ENCODE measurements around the gene UVSSA.

Gene UVSSA

DNA sequence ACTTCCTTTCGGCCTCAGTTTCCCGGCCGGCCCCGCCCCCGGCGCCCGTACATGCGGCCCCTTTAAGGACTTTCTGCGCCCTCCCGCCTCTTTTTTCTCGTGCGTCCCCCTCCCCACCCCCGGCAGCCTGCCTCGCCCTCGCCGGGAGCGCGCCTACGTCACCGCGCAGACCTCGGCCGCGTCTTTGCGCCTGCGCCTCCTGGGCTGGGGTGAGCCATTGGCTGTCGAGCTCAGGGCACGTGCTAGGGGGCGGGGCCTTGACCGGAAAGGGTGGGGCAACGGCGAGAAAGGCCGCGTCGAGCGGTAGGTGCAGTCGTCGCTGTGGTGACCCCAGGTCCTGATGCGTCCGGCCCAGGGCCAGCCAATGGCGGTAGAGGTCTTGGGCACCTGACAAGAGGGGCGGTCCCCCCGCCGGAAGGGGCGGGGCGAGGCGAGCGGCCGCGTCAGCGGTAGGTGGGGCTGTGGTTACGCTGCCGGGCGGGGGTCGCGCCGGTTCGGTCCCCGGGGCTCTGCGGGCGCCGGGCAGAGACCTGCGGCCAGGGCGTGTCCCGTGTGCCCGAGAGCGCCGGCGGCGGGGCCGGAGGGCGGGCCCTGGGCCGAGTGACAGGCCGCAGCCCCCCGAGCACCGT is at the start of gene UVSSA:
UVSSA (plus strand) TSS at position 428 of the 629 bp plus-strand sequence. CDS start 884 bp downstream, outside the sequence.
- peak; percentile 99 for DNase-seq (ENCODE audit: low spot score)

- no peak for DNase-seq (ENCODE audit: low spot score)
These were observed 49.3 kb upstream of the UVSSA start for GRCh38 chr4:1297456-1298325.

GRCh38 chr4:1298461-1298860 is 48.5 kb upstream of the UVSSA start:
- DNase-seq (ENCODE audit: low spot score), result no peak

- no peak for DNase-seq (ENCODE audit: low spot score)
These were observed 47.6 kb upstream of the UVSSA start for GRCh38 chr4:1299301-1299860.

- DNase-seq (ENCODE audit: low spot score), result no peak
These were observed 46.2 kb upstream of the UVSSA start for GRCh38 chr4:1300466-1301455.

- no peak for DNase-seq (ENCODE audit: low spot score)
These were observed 44.8 kb upstream of the UVSSA start for GRCh38 chr4:1302159-1302558.

GRCh38 chr4:1305261-1305711 is 41.7 kb upstream of the UVSSA start:
- DNase-seq (ENCODE audit: low spot score), result no peak

DNA sequence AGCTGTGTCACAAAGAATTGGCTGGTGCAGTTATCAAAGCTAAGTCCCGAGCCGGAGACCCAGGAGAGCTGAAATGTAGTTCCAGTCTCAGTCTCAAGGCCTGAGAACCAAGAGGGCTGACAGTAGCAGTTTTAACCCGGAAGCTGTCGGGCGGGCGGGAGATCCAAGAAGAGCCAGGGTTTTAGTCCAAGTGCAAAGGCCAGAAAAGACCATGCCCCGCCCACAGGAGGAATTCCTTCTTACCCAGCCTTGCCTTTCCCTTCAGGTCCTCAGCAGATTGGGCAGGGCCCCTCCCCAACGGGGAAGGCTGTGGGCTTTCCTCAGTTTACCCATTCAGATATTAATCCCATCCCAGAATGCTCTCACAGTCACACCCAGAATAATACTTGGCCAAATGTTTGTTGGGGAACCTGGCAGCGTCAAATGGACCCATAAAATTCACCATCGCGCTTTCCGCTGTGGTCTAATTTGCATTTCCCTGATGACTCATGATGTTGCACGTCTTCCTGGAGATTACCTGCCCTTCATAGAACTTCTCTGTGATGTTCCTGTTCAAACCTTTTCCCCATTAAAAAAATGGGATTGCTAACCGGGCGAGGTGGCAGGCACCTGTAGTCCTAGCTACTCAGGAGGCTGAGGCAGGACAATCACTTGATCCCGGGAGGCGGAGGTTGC is 41.1 kb upstream of the UVSSA start:
- no peak for DNase-seq (ENCODE audit: low spot score)

- DNase-seq (ENCODE audit: low spot score), result no peak
These were observed 38.9 kb upstream of the UVSSA start for GRCh38 chr4:1307951-1308735.

GRCh38 chr4:1309261-1310010 is 37.6 kb upstream of the UVSSA start:
- no peak for DNase-seq (ENCODE audit: low spot score)

GRCh38 chr4:1310031-1310795 is 36.8 kb upstream of the UVSSA start:
- no peak for DNase-seq (ENCODE audit: low spot score)

DNA sequence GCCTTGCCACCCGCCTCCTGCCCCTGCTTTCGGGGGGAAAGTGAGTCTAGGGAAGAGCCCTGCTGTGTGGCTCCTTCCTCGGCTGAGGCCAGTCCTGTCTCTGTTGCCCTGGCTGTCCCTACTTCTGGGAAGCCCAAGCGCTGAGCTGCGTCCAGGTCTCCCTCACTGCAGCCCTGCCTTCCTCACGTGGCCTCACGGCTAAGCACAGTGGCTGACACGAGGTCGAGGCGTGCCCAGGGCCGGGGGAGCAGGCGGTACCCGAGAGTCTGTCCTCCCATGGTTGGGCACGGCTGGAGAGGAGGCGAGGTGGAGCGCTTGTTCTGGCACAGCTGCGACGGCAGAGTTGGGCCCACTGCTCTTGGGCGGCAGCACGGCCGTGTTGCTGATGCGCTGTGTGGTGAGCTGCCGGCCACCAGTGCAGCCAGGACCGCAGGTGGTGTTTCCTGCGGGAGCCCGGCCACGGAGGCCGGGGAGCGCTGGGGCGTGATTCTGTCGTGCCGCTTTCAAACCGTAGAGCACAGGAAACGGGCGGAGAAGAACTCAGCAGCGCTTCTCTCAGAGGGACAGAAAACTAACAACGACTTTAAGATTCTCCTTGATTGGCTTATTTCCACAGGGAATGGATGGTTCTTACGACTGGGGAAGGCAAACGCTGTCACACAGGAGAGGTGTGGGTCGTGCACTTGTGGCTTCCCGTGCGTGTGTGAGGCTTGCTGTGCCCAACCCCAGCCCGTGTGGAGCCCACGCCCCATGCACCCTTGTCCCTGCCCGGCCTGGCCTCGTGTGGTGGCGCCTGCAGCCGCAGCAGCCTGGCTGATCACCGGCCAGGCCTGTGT is 36.0 kb upstream of the UVSSA start:
- DNase-seq (ENCODE audit: low spot score), result no peak

DNA sequence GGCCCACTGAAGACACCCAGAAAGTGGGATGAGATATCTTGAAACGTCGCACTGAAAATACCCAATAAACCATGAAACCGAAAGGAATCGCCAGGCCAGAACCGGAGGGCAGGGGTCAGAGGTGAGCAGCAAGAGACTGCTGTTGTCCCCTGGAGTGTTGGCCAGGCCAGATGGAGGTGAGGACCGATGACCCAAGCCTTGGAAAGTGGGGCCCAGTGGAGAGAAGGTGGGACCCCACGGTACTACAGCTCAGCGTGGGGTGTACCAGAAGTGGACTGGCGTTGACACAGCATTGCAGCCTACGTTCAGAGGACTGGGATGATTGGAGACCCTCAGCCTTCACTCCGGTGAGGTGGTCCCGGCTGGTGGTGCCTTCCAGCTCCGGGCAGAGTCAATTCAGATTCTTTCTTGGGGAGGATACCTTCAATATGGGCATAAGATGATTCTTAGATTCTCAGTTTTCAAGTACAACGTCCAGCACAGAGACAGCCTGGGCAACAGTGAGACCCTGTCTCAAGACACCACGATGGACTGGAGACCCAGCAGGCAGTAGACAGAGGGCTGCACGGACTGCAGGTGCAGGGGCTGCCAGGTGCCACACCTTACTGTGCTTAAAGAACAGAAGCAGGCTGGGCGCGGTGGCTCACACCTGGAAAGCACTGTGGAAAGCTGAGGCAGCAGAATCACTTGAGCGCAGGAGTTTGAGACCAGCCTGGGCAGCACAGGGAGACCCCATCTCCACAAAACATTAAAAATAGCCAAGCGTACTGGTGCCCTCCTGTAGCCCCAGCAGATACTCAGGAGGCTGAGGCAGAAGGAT is 34.0 kb upstream of the UVSSA start:
- no peak for DNase-seq (ENCODE audit: low spot score)

- DNase-seq (ENCODE audit: low spot score), result no peak
These were observed 31.7 kb upstream of the UVSSA start for GRCh38 chr4:1315306-1315705.

DNA sequence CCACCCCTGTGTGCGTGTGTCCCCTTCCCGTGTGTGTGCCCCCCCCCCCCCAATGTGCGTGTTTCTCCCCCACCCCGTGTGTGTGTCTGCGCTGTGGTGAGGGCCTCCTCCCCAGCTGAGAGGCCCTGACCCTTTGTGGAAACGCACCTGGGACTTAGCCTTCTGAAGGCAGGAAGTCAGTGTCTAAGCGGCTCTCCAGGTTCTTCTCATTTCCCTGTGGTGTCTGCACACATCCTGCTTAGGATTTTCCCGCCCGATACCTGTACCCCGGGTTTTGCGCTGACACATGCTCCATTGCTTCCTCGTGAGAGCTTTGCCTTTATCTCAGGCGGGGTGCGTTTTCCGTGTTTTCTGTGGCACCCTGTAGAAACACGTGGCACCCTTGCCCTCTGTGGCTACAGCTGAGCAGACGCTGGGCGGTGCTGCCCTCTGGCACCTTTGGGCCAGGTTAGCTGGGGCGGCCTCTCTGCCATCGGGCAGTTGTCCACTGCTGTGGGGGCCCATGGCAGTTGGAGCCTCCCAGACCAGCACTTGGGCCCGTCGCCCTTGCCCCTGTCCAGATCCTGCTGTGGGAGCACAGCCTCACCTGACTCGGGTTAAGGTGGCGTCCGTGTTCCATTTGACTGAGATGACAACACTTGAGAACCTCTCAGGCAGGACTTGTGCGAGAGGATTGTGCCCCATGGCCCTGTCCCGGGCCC is 31.0 kb upstream of the UVSSA start:
- DNase-seq (ENCODE audit: low spot score), result no peak

DNA sequence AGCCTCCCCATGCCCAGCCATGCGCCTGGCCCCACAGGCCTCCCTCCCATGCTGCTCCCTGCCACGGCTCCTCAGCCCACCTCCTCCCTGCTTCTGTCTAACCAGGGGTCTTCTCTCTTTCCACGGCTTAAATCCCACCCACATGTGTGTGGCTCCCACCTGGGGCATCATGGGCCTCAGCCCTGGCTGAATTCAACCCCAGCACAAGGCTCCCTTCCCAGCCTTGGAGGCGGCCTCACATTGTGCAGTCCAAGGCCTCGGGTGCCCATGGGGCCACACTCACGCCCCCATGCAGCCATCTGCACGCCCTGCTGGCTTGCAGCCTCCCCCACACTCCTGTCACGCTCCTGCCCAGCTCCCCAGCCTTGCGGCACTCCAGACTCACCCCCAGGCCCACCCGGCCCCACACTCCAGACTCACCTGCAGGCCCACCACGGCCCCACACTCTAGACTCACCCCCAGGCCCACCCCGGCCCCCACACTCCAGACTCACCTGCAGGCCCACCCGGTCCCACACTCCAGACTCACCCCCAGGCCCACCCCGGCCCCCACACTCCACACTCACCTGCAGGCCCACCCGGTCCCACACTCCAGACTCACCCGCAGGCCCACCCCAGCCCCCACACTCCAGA is 30.4 kb upstream of the UVSSA start:
- no peak for DNase-seq (ENCODE audit: low spot score)

All from hematopoietic multipotent progenitor cell treated with erythropoietin and hydrocortisone succinate and interleukin-3 and kit ligand, for 17 days (in vitro differentiated cells).